Measurements from ENCODE around the gene SERINC5. TPM values are rescaled to one million over a fixed set of nuclear protein-coding genes. Genes with fewer than 3 reads are reported as not detected.
A peak's percentile ranks its signal among the peaks of the same experiment; 100 is the strongest.
"Not testable (repeated sequence)": the region's sequence is repeated elsewhere in the genome, so short reads cannot be mapped to it uniquely, and the experiment has no call there.

The SERINC5 gene
- total RNA-seq, 1 donor from 2014 or later: 8.3 TPM

GRCh38 chr5:80282054-80282453 is 26.2 kb upstream of the SERINC5 start:
- Mint-ChIP-seq H3K9me3 (no peaks in the 10 kb centered on the region), H3K27ac (ENCODE audit: unreplicated experiment) (no peak overlapping the region), H3K4me3 (no peak overlapping the region), H3K27me3 (ENCODE audit: low read depth) (no peaks in the 10 kb centered on the region), H3K36me3 (ENCODE audit: low read depth) (no peaks in the 10 kb centered on the region), H3K4me1 (peaks cover 7% of the 10 kb centered on the region)
- DNase-seq (ENCODE audit: low read depth, low spot score): no peak
- no peak for TF ChIP-seq CTCF (conservative IDR thresholded peaks at IDR 0.05)

- no peak for DNase-seq (ENCODE audit: low read depth, low spot score)
- H3K9me3 Mint-ChIP-seq: no peaks in the 10 kb centered on the region
- H3K27ac Mint-ChIP-seq (ENCODE audit: unreplicated experiment): no peak overlapping the region
- no peaks in the 10 kb centered on the region for H3K36me3 Mint-ChIP-seq (ENCODE audit: low read depth)
- no peak overlapping the region for H3K4me3 Mint-ChIP-seq
- no peak for TF ChIP-seq CTCF (conservative IDR thresholded peaks at IDR 0.05)
- H3K4me1 Mint-ChIP-seq: no peaks in the 10 kb centered on the region
- H3K27me3 Mint-ChIP-seq (ENCODE audit: low read depth): no peaks in the 10 kb centered on the region
Observed at GRCh38 chr5:80277191-80277590, 21.3 kb upstream of the SERINC5 start.

GRCh38 chr5:80276186-80276585 is 20.3 kb upstream of the SERINC5 start:
- no peak for TF ChIP-seq CTCF (conservative IDR thresholded peaks at IDR 0.05)
- no peak for DNase-seq (ENCODE audit: low read depth, low spot score)
- no peaks in the 10 kb centered on the region for H3K36me3 Mint-ChIP-seq (ENCODE audit: low read depth)
- H3K9me3 Mint-ChIP-seq: no peaks in the 10 kb centered on the region
- no peaks in the 10 kb centered on the region for H3K27me3 Mint-ChIP-seq (ENCODE audit: low read depth)
- H3K4me1 Mint-ChIP-seq: no peaks in the 10 kb centered on the region
- H3K27ac Mint-ChIP-seq (ENCODE audit: unreplicated experiment): no peak overlapping the region
- H3K4me3 Mint-ChIP-seq: no peak overlapping the region

DNA sequence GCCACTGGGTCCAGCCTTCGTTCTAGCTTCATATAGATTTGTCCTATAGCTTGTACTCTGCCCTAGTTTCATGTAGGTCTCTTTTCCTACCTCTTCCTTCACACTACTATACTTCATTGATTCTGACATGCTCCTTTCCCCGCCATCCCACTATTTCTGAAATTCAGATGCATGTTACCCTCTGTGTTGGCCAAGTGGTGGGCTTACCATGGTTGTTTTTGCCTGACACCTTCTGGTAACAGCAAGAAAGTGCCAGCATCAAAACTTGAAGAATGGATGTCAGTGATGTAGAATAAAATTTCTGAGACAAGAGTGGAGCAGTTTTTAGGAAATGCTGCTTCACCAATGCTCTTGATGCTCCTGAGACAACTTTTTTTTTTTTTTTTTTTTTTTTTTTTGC is 19.5 kb upstream of the SERINC5 start:
- no peaks in the 10 kb centered on the region for H3K36me3 Mint-ChIP-seq (ENCODE audit: low read depth)
- no peaks in the 10 kb centered on the region for H3K27me3 Mint-ChIP-seq (ENCODE audit: low read depth)
- DNase-seq (ENCODE audit: low read depth, low spot score): no peak
- H3K4me3 Mint-ChIP-seq: no peak overlapping the region
- H3K27ac Mint-ChIP-seq (ENCODE audit: unreplicated experiment): no peak overlapping the region
- TF ChIP-seq CTCF (conservative IDR thresholded peaks at IDR 0.05): peak; percentile 56
- H3K4me1 Mint-ChIP-seq: no peaks in the 10 kb centered on the region
- no peaks in the 10 kb centered on the region for H3K9me3 Mint-ChIP-seq

DNA sequence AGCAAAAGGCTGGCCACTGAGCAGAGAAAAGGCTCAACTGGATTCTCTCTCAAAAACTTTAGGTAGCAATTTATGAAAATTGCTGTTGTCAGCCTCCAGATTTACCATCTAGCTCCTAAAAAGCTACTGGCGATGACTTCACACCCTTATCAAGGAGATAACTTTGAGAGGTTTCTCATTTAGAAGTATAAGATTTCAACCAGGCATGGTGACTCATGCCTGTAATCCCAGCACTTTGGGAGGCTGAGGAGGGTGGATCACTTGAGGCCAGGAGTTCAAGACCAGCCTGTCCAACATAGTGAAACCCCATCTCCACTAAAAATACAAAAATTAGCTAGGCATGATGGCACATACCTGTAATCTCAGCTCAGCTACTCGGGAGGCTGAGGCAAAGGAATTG is 14.7 kb upstream of the SERINC5 start:
- not testable (repeated sequence) for H3K27me3 Mint-ChIP-seq (ENCODE audit: low read depth); H3K4me3 Mint-ChIP-seq; H3K9me3 Mint-ChIP-seq; H3K36me3 Mint-ChIP-seq (ENCODE audit: low read depth); DNase-seq (ENCODE audit: low read depth, low spot score); H3K27ac Mint-ChIP-seq (ENCODE audit: unreplicated experiment)
- peaks cover 10% of the 10 kb centered on the region for H3K4me1 Mint-ChIP-seq

- Mint-ChIP-seq H3K27me3 (ENCODE audit: low read depth) (no peaks in the 10 kb centered on the region), H3K9me3 (no peaks in the 10 kb centered on the region)
Observed at GRCh38 chr5:80269991-80270438, 14.2 kb upstream of the SERINC5 start.

More at GRCh38 chr5:80269991-80270438, 14.2 kb upstream of the SERINC5 start:
- no peaks in the 10 kb centered on the region for H3K36me3 Mint-ChIP-seq (ENCODE audit: low read depth)
- H3K4me1 Mint-ChIP-seq: peaks cover 10% of the 10 kb centered on the region
- DNase-seq (ENCODE audit: low read depth, low spot score): no peak
- no peak for TF ChIP-seq CTCF (conservative IDR thresholded peaks at IDR 0.05)
- no peak overlapping the region for H3K4me3 Mint-ChIP-seq
- H3K27ac Mint-ChIP-seq (ENCODE audit: unreplicated experiment): no peak overlapping the region
